Stimulated activated CD8-positive, alpha-beta memory T cell treated with anti-CD3 and anti-CD28 coated beads, Interleukin-7, amount 100 ng/mL, for 48 hours (primary cell): Measurements from ENCODE around the gene COX6B1.
"Not testable (repeated sequence)": the region's sequence is repeated elsewhere in the genome, so short reads cannot be mapped to it uniquely, and the experiment has no call there.

ENCODE experiments used
- DNase-seq, 2 donors: peaks; one replicate each; pipeline ENCODE4 v3.0.0-alpha.2; 2020; ENCODE audit warnings: low read depth in 1 of 2; ENCODE audit errors: extremely low read depth in 1 of 2

Gene COX6B1

DNA sequence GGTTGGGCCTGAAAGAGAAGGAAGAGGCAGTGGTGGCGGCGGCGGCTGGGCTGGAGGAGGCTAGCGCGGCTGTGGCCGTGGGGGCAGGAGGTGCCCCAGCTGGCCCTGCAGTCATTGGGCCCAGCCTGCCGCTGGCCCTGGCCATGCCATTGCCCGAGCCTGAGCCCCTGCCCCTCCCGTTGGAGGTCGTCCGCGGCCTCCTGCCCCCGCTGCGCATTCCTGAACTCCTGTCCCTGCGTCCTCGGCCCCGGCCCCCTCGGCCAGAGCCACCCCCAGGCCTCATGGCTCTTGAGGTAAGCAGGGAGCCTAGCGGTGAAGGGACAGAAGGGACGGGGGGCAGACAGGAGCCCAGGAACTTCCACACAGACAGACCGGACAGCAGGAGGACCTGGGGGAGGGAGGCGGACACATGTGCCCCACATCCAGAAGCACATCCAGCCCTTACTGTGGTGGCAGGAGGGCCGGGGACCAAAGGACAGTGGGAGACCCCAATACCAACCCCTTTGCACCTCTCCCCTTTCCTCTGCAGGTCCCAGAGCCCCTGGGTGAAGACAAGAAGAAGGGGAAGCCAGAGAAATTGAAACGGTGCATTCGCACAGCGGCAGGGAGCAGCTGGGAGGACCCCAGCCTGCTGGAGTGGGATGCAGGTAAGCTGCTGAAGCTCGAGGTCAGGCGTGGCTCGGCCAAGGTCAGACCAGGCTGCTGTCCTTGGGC is 14.2 kb upstream of the COX6B1 start:
- no peak for DNase-seq

DNA sequence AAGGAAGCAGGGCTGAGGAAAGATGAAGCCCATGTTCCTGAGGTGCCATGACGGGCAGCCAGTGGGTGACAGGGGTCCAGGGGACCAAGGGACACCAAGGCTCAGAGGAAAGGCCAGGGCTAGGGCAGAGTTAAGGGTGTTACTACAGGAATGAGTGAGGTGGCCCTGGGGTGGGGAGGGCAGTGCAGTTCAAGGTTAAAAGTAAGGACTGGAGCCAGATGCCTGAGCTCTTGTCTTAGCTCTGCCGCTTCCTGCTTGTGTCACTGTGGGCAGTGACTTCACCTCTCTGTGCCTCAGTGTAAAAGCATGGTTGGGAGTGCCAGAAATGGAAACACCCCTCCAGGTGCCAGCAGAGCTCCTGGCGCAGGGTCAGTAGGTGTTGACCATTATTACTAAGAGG is 11.5 kb upstream of the COX6B1 start:
- no peak for DNase-seq

DNA sequence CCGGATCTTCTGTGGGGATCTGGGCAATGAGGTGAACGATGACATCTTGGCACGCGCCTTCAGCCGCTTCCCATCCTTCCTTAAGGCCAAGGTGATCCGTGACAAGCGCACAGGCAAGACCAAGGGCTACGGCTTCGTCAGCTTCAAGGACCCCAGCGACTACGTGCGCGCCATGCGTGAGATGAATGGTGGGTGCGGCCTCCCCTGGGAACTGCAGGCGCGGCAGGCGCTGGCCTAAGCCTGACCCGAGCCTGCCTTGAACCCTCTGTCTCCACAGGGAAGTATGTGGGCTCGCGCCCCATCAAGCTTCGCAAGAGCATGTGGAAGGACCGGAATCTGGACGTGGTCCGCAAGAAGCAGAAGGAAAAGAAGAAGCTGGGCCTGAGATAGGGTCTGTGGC is 11.0 kb upstream of the COX6B1 start:
- DNase-seq = no peak

DNA sequence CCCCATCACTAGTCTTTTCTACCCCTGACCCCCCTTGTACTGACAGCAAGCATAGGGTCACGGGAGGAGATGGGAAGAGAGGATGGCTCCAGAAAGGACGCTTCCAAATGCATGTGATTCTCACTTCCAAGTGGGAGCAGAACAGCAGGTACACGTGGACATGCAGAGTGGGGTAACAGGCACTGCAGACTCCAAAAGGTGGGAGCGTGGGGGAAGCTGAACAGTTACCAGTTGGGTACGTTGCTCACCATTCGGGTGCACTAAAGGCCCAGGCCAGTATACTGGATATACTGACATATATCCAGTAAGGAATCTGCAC is 8.8 kb upstream of the COX6B1 start:
- no peak for DNase-seq

DNA sequence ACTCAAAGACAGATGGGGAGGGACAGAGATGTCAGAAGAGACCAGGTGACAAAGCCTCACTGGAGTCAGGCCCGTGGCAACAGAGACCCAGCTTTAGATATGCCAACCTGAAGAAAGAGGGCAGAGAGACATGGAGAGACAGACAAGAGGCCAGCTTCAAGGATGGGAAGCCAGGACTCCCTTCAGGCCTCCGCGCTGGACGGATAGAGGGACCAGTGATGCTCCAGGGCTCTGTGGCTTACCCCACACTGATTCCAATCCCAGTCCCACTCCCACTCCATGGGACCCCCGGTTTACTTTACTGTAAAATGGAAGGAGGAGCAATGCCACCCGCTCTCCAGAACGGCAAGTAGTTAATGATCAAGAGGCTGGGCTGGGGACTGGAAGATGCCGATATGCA is 8.3 kb upstream of the COX6B1 start:
- DNase-seq = no peak

DNA sequence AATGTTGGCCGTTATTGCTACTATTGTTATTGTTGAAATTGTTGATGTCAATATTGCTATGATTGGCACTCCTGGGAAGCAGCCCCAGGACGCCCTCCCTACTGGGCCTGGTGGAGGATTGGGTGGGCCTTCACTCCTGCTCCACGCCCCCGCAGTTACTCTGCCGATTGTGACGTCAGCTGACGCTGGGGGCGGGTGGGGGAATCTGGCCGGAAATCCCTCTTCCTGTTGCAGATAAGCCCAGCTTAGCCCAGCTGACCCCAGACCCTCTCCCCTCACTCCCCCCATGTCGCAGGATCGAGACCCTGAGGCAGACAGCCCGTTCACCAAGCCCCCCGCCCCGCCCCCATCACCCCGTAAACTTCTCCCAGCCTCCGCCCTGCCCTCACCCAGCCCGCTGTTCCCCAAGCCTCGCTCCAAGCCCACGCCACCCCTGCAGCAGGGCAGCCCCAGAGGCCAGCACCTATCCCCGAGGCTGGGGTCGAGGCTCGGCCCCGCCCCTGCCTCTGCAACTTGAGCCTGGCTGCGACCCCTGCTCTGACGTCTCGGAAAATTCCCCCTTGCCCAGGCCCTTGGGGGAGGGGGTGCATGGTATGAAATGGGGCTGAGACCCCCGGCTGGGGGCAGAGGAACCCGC is 6.5 kb upstream of the COX6B1 start, which contains the start of gene ETV2:
Gene ETV2 (plus strand): TSS at position 231 of the 637 bp plus-strand sequence. CDS start 716 bp downstream, outside the sequence.
- DNase-seq = peak; percentile 39 to 43

DNA sequence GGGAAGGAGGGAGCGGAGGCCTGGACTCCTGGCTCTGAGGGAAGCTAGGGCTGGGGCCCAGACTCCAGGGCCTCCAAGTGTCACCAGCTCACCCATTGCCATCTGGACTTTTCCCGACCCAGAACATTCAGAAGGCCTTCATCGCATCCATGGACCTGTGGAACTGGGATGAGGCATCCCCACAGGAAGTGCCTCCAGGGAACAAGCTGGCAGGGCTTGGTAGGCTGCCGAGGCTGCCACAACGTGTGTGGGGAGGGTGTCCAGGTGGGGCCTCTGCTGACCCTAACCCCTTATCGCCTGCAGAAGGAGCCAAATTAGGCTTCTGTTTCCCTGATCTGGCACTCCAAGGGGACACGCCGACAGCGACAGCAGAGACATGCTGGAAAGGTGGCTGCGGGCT is 5.8 kb upstream of the COX6B1 start:
- DNase-seq = no peak

DNA sequence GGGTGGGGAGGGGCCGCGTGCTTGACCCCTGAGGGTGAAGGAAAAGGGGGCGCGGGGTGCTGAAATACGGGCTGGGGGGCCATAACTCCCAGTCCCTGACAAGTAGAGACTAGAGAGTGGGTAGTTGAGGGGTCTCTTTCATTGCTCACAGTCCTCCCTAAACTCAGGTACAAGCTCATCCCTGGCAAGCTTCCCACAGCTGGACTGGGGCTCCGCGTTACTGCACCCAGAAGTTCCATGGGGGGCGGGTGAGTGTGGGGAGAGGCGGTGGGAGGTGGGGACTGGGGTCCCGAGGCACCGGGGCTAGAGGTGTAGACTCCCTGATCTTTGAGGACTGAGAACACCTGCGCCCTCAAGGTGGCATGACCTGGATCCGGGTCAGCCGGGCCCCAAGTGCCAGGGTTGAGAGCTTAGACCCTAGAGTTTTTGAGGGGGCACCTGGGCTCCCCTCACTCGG is 5.3 kb upstream of the COX6B1 start:
- no peak for DNase-seq

DNA sequence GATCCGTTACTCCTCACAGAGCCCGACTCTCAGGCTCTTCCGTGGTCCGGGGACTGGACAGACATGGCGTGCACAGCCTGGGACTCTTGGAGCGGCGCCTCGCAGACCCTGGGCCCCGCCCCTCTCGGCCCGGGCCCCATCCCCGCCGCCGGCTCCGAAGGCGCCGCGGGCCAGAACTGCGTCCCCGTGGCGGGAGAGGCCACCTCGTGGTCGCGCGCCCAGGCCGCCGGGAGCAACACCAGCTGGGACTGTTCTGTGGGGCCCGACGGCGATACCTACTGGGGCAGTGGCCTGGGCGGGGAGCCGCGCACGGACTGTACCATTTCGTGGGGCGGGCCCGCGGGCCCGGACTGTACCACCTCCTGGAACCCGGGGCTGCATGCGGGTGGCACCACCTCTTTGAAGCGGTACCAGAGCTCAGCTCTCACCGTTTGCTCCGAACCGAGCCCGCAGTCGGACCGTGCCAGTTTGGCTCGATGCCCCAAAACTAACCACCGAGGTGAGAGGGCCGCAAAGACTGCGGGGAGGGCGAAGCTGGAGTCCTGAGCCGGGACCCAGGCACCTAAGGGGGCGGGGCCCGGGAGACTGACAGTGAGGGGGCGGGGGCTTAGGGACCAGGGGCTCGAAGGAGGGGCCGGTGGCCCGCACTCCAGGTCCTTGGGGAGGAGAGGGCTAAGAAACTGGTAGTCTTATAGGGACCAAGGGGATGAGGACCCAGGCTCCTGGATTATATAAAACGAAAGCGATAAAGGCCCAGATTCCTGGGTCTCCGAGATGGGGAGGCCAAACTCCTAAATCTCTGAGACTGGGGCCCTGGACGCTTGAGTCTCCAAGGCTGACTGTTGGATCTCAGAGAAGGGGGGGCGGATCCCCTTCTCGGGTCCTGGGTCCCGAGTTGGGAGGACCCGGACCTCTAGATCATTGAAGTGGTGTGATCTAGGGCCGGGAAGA is 4.6 kb upstream of the COX6B1 start:
- DNase-seq = peak; percentile 64 to 77

DNA sequence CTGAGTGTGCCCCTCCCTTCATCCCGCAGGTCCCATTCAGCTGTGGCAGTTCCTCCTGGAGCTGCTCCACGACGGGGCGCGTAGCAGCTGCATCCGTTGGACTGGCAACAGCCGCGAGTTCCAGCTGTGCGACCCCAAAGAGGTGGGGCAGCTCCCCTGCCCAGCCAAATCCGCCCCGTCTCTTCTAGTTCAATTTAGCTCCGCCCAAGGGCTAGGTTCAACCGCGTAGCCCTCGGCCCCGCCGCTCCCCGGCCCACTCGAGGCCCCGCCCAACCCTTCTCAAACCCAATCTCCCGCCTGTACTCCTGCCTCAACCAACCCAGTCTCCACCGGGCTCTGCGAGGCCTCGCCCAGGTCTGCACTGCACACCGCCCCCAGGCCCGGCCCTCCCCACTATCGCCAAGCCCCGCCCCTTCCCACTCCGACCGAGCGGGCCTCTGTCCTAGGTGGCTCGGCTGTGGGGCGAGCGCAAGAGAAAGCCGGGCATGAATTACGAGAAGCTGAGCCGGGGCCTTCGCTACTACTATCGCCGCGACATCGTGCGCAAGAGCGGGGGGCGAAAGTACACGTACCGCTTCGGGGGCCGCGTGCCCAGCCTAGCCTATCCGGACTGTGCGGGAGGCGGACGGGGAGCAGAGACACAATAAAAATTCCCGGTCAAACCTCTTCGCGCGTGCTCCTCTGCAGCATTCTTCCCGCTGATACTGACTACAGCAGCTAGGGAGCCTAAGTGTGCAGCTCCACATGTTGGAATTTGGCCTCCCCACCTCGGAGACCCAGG is 3.7 kb upstream of the COX6B1 start:
- DNase-seq = peak; percentile 92 to 97

DNA sequence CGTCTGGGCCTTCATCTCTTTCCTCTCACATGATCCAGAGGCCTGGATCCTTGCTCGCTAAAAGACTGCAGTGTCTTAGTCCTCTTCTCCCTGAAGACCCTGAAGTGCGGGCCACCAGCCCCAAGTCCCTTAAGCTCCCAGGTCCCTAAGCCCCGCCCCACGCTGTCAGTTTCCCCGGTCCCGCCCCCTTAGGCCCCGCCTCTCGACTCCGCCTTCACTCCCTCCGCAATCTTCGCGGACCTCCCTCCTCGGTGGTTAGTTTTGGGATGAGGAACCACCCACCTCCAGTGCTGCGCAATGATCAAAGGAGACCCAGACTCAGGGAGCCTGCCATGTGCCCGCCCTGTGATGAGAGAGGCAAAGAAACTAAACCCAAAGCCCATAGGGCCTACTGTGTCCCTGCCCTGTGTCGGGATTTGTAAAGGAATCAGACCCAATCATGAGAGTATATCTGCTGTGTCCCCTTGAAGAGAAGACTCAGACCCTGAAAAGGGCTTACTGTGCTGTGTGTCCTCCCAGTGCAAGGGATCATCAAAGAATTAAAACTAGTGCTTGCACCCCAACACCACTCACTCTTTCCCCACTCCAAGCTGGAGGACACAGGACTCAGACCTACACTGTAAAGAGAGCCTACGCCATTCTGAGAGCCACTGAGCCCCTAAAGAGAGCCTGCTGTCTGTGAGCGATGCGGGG is 3.0 kb upstream of the COX6B1 start:
- peak; percentile 58 to 83 for DNase-seq

DNA sequence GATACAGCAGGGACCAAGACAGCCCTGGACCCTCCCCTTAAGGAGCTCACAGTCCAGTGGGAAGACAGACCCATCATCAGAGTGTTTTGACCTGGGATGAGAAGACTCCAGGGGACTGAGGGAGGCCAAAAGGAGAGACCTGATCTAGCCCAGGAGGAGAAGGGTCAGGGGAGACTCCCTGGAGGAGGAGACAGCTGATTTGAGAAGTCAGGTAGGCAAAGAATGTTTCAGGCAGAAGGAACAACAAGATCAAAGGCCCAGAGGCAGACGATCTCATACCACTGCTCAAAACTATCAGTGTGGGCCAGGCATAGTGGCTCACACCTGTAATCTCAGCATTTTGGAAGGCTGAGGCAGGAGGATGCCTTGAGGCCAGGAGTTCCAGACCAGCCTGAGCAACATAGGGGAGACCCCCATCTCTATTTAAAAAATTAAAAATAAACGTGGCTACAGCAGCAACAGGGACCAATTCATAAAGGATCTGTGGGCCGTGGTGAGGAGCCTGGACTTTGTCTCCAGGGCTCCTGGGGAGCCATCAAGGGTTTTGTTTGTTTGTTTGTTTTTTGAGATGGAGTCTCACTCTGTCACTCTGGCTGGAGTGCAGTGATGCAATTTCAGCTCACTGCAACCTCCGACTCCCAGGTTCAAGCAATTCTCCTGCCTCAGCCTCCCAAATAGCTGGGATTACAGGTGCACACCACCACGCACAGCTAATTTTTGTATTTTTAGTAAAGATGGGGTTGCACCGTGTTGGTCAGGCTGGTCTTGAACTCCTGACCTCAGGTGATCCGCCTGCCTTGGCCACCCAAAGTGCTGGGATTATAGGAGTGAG is 2.2 kb upstream of the COX6B1 start:
- DNase-seq = no peak

DNA sequence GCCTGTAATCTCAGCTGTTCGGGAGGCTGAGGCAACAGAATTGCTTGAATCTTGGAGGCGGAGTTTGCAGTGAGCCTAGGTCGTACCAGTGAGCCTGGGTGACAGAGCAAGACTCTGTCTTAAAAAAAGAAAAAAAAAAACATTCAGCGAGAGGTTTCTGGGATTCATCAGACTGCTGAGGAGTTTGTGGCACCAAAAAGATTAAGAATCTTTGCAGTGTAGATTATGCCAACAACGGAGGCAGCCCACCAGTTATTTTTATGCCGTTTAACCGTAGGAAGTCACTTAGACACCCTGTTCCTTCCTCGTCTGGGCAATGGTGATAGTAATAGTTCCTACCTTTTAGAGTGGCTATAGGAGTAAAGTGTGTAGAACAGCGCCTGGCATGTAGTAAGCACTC is 2.5 kb downstream of the COX6B1 start:
- DNase-seq = no peak

DNA sequence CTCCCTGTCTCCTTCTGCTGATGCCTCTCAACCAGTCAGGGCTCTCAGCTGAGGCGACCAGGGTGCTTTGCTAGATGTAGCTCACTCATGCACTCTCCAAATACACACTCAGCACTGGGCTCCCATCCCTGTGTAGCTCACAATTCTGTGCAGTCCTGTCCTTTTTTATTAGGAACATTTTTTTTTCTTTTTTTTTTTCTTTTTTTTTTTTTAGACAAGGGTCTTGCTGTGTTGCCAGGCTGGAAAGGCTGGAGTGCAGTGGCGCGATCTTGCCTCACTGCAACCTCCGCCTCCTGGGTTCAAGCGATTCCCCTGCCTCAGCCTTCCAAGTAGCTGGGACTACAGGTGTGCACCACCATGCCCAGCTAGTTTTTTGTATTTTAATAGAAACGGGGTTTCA is 6.7 kb downstream of the COX6B1 start:
- DNase-seq = not testable (repeated sequence)

DNA sequence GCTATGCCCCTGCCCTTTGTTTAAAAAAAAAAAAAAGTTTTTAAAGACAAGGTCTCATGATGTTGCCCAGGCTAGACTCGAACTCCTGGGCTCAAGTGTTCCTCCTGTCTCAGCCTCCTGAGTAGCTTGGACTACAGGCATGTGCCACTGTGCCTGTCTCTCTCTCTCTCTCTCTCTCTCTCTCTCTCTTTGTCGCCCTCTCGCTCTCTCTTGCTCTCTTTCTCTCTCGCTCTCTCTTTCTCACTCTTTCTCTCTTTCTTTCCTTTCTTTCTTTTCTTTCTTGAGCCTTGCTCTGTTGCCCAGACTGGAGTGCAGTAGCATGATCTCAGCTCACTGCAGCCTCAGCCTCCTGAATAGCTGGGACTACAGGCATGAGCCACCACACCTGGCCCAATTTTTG is 7.5 kb downstream of the COX6B1 start:
- DNase-seq = no peak

DNA sequence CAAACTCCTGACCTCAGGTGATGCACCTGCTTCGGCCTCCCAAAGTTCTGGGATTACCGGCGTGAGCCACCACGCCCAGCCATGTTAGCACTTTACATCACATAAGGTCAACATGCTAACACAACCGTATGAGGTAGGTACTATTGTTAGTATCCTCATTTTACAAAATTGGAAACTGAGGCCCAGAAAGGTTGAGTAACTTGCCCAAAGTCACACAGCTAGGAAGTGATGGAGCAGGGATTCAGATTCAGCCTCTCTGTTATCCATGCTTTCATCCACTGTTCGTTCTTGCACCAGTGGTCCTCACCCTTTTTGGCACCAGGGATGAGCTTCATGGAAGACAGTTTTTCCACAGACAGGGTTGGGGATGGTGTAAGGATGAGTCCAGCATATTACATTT is 8.6 kb downstream of the COX6B1 start:
- DNase-seq = no peak

DNA sequence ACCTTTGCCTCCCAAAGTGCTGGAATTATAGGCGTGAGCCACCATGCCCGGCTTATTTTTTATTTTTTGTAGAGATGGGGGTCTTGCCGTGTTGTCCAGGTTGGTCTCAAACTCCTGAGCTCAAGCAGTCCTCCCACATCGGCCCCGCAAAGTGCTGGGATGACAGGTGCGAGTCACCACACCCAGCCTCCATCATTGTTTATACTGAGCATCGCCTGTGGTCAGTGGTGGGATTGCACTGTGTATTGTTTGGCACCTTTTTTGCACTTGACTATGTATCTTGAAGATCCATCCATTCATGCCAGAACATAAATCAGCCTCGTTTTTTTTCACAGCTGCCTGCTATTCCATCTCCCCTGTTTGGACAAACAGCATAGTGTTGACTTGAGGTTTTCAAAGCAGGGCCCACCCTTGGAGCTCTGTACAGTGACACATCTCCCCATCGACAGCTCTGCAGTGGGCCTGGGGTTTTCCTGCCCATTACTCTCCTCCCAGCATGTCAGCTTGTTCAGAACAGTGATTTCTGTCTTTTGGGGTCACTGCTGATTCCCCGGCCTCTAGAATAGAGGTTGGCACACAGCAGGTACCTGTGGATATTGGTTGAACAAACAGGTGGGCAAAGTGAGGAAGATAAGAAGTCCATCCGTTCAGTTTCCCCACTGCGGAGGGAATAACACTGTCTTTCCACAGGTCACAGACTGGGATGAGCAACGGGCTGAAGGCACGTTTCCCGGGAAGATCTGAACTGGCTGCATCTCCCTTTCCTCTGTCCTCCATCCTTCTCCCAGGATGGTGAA is 10.0 kb downstream of the COX6B1 start:
- no peak for DNase-seq

DNA sequence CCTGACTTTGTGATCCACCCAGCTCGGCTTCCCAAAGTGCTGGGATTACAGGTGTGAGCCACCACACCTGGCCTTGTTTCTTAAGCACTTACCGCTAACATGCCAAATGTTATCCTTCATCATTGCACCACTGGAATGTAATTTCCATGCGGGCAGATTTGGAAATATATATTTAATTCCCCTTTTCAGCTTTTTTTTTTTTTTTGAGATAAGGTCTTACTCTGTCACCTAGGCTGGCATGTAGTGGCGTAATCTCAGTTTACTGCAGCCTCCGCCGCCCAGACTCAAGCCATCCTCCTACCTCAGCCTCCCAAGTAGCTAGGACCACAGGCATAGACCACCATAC is 13.8 kb downstream of the COX6B1 start:
- DNase-seq = no peak

DNA sequence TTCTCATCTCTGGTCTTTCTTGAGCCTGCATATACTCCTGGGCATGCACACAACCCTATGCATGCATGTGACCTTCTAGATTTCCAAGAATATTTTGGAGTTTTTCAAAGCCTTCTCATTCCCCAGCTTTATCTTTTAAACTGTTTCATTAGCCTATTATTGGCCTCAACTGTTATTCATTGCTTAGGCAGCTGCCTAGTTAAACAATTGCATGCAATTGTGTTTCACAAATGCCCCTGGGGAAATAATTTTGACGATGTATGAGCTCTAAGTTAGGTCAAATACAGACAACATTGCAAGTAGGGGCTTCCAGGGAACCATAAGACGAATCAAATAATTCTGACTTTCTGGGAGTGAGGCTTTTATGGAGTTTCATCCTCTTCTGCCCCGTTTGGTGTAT is 15.9 kb downstream of the COX6B1 start:
- no peak for DNase-seq
